HepG2 (cell line): ENCODE results near the gene CSTF1. TPM values are rescaled to one million over a fixed set of nuclear protein-coding genes. Genes with fewer than 3 reads are reported as not detected.

Source experiments
- ARID2 ChIP-seq: sonication (generic); formaldehyde crosslinking; IDR thresholded peaks from 2 replicates; pipeline ENCODE4 v1.8.1; 2022; ENCODE audit warnings: mild to moderate bottlenecking, missing genetic modification reagents, borderline replicate concordance
- HMG20A ChIP-seq: IDR thresholded peaks from 2 replicates; pipeline ENCODE4 v1.6.1; 2016; ENCODE audit warnings: borderline replicate concordance
- KDM2A ChIP-seq: sonication (generic); formaldehyde crosslinking; IDR thresholded peaks from 2 replicates; pipeline ENCODE4 v1.4.0; 2020; ENCODE audit warnings: low read depth, missing genetic modification reagents, borderline replicate concordance
- MED13 ChIP-seq: sonication (generic); formaldehyde crosslinking; IDR thresholded peaks from 2 replicates; pipeline ENCODE4 v1.5.0; 2020; ENCODE audit warnings: missing genetic modification reagents
- NRL ChIP-seq: sonication (generic); formaldehyde crosslinking; IDR thresholded peaks from 2 replicates; pipeline ENCODE4 v1.5.0; 2020; ENCODE audit warnings: missing genetic modification reagents, mild to moderate bottlenecking, moderate library complexity, borderline replicate concordance
- XBP1 ChIP-seq: sonication (generic); formaldehyde crosslinking; IDR thresholded peaks from 2 replicates; pipeline ENCODE4 v1.5.0; 2020; ENCODE audit warnings: missing genetic modification reagents
- YY1 ChIP-seq: IDR thresholded peaks from 2 replicates; pipeline ENCODE4 v1.6.1; 2011; ENCODE audit warnings: low read length, low read depth, moderate library complexity, mild to moderate bottlenecking; ENCODE audit not compliant: insufficient read depth, insufficient replicate concordance
- ZNF124 ChIP-seq: sonication (generic); formaldehyde crosslinking; IDR thresholded peaks from 2 replicates; pipeline ENCODE4 v1.4.0; 2020; ENCODE audit warnings: missing genetic modification reagents
- polyA plus RNA-seq, 8 experiments: library from polyadenylated mRNA; depleted of rRNA in 3 of 8; stranded (reverse) in 7 of 8; unstranded in 1 of 8; fragments of >200 nt; fragmentation: Illumina TruSeq in 4 of 8; extraction: Trizol in 4 of 8; gene quantifications; 2 replicates each; pipeline versions ENCODE4 v1.2.1 to v1.2.3, GENCODE V29; 2011 to 2016; ENCODE audit warnings: low read depth in 4 of 8, missing spikeins in 1 of 8, mixed read lengths in 1 of 8; ENCODE audit not compliant: insufficient read depth in 1 of 8
- total RNA-seq, 5 experiments: library from RNA; depleted of rRNA; stranded (reverse); fragments of >200 nt; fragmentation: Illumina TruSeq; extraction: Trizol; gene quantifications; 2 replicates each; pipeline ENCODE4 v1.2.3, GENCODE V29; 2016; ENCODE audit warnings: low read depth in 1 of 5
- TF ChIP-seq, protein P1 (sequence below): fragments of 450-650 bp; IDR thresholded peaks from 2 replicates; pipeline ENCODE4 v1.6.1; 2017; ENCODE audit warnings: mild to moderate bottlenecking
- TF ChIP-seq, protein P2 (sequence below): sonication (generic); formaldehyde crosslinking; IDR thresholded peaks from 2 replicates; pipeline ENCODE4 v1.4.0; 2020; ENCODE audit warnings: missing genetic modification reagents
- TF ChIP-seq, protein P3 (sequence below), 2 experiments: sonication (generic) in 1 of 2; formaldehyde crosslinking in 1 of 2; IDR thresholded peaks; 2 replicates each; pipeline versions ENCODE4 v1.6.1 to v1.9.0; 2014 to 2022; ENCODE audit warnings: antibody characterized with exemption in 1 of 2, borderline replicate concordance in 1 of 2, inconsistent platforms in 1 of 2, low read depth in 1 of 2, missing genetic modification reagents in 1 of 2
- TF ChIP-seq, protein P4 (sequence below): sonication (generic); formaldehyde crosslinking; IDR thresholded peaks from 2 replicates; pipeline ENCODE4 v1.5.1; 2020; ENCODE audit warnings: mild to moderate bottlenecking, missing genetic modification reagents, moderate library complexity

CSTF1 gene
- total and polyA plus RNA-seq, 2 of the 13 experiments (the other 11 are each of a cell fraction or from before 2014, with no cell fraction given): 70.9 to 100 TPM

DNA sequence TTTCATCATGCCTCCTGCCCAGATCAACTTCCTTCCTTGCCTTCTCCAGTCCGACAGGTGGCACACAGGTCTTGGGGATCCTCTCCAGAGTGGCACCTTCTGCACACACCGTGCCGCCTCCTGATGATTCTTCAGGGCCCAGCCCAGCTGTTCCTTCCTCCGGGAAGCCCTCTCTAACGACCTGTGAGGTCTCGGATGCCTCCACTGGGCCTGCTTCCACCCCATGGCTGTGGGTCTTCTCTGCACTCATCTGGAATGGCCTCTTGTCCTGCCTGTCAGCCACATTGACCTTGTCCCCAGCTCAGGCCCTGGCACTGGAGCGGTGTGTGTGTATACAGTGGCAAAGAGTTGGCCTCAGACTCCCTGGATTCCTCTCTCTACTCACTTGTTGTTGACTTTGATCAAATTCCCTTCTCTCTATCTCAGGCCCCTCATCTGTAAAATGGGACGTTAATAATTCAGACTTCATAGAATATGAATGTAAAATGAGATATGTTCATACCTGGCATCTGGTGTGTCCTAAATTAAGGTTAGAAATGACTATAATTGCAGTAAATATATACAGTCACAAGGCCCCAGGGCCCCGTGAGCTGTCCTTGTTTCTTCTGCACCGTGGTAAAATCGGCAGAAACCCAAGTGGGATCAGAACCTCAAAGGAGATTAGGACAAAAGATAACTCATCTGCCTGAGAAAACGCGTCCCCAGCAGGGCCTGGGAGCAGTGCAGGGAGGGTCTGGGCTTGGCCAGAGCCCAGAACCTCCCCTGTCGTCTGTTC is 32.1 kb upstream of the CSTF1 start (continued):
- TF ChIP-seq, protein P1, sequence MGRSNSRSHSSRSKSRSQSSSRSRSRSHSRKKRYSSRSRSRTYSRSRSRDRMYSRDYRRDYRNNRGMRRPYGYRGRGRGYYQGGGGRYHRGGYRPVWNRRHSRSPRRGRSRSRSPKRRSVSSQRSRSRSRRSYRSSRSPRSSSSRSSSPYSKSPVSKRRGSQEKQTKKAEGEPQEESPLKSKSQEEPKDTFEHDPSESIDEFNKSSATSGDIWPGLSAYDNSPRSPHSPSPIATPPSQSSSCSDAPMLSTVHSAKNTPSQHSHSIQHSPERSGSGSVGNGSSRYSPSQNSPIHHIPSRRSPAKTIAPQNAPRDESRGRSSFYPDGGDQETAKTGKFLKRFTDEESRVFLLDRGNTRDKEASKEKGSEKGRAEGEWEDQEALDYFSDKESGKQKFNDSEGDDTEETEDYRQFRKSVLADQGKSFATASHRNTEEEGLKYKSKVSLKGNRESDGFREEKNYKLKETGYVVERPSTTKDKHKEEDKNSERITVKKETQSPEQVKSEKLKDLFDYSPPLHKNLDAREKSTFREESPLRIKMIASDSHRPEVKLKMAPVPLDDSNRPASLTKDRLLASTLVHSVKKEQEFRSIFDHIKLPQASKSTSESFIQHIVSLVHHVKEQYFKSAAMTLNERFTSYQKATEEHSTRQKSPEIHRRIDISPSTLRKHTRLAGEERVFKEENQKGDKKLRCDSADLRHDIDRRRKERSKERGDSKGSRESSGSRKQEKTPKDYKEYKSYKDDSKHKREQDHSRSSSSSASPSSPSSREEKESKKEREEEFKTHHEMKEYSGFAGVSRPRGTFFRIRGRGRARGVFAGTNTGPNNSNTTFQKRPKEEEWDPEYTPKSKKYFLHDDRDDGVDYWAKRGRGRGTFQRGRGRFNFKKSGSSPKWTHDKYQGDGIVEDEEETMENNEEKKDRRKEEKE: no peak
- TF ChIP-seq YY1 (no peak), MED13 (no peak), NRL (CRISPR knock-in tag) (peak; percentile 84; the same call in 1 of the 2 replicates), KDM2A (CRISPR knock-in tag) (no peak), HMG20A (CRISPR knock-in tag) (no peak; the same call in 1 of the 2 replicates), ZNF124 (CRISPR knock-in tag) (no peak), XBP1 (CRISPR knock-in tag) (no peak), ARID2 (CRISPR knock-in tag) (no peak)
- TF ChIP-seq, protein P2, sequence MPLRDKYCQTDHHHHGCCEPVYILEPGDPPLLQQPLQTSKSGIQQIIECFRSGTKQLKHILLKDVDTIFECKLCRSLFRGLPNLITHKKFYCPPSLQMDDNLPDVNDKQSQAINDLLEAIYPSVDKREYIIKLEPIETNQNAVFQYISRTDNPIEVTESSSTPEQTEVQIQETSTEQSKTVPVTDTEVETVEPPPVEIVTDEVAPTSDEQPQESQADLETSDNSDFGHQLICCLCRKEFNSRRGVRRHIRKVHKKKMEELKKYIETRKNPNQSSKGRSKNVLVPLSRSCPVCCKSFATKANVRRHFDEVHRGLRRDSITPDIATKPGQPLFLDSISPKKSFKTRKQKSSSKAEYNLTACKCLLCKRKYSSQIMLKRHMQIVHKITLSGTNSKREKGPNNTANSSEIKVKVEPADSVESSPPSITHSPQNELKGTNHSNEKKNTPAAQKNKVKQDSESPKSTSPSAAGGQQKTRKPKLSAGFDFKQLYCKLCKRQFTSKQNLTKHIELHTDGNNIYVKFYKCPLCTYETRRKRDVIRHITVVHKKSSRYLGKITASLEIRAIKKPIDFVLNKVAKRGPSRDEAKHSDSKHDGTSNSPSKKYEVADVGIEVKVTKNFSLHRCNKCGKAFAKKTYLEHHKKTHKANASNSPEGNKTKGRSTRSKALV (CRISPR knock-in tag): peak; percentile 57; the same call in 1 of the 2 replicates
- TF ChIP-seq, protein P3, sequence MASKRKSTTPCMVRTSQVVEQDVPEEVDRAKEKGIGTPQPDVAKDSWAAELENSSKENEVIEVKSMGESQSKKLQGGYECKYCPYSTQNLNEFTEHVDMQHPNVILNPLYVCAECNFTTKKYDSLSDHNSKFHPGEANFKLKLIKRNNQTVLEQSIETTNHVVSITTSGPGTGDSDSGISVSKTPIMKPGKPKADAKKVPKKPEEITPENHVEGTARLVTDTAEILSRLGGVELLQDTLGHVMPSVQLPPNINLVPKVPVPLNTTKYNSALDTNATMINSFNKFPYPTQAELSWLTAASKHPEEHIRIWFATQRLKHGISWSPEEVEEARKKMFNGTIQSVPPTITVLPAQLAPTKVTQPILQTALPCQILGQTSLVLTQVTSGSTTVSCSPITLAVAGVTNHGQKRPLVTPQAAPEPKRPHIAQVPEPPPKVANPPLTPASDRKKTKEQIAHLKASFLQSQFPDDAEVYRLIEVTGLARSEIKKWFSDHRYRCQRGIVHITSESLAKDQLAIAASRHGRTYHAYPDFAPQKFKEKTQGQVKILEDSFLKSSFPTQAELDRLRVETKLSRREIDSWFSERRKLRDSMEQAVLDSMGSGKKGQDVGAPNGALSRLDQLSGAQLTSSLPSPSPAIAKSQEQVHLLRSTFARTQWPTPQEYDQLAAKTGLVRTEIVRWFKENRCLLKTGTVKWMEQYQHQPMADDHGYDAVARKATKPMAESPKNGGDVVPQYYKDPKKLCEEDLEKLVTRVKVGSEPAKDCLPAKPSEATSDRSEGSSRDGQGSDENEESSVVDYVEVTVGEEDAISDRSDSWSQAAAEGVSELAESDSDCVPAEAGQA (IDR thresholded peaks at IDR 0.05; ENCODE audit: low read depth): no peak
- TF ChIP-seq, protein P3 (CRISPR knock-in tag; IDR thresholded peaks at IDR 0.05; ENCODE audit: borderline replicate concordance): no peak
- TF ChIP-seq, protein P4, sequence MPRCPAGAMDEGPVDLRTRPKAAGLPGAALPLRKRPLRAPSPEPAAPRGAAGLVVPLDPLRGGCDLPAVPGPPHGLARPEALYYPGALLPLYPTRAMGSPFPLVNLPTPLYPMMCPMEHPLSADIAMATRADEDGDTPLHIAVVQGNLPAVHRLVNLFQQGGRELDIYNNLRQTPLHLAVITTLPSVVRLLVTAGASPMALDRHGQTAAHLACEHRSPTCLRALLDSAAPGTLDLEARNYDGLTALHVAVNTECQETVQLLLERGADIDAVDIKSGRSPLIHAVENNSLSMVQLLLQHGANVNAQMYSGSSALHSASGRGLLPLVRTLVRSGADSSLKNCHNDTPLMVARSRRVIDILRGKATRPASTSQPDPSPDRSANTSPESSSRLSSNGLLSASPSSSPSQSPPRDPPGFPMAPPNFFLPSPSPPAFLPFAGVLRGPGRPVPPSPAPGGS (CRISPR knock-in tag): no peak
